HEK293 (cell line): Measurements from ENCODE around the gene MAGI1.

Experiments used
- AEBP2 ChIP-seq: fragments of 450-650 bp; formaldehyde crosslinking; IDR thresholded peaks from 2 replicates; pipeline ENCODE4 v1.5.1; 2016; ENCODE audit warnings: missing biosample characterization, missing genetic modification characterization, borderline replicate concordance
- GLI2 ChIP-seq: fragments of 450-650 bp; formaldehyde crosslinking; IDR thresholded peaks from 2 replicates; pipeline ENCODE4; 2017; ENCODE audit warnings: missing biosample characterization, missing genetic modification characterization, low read depth, borderline replicate concordance
- GLIS1 ChIP-seq: fragments of 450-650 bp; formaldehyde crosslinking; IDR thresholded peaks from 2 replicates; pipeline ENCODE4 v1.5.1; 2016; ENCODE audit warnings: missing biosample characterization, missing genetic modification characterization
- HOXA7 ChIP-seq: sonication (generic); formaldehyde crosslinking; IDR thresholded peaks from 2 replicates; pipeline ENCODE4 v1.8.1; 2022; ENCODE audit warnings: missing genetic modification reagents, borderline replicate concordance
- INSM2 ChIP-seq: fragments of 450-650 bp; formaldehyde crosslinking; IDR thresholded peaks from 2 replicates; pipeline ENCODE4 v1.5.1; 2016; ENCODE audit warnings: missing biosample characterization, missing genetic modification characterization
- KLF7 ChIP-seq: fragments of 450-650 bp; formaldehyde crosslinking; IDR thresholded peaks from 2 replicates; pipeline ENCODE4 v1.5.1; 2016; ENCODE audit warnings: missing biosample characterization, missing genetic modification characterization, borderline replicate concordance
- KLF9 ChIP-seq: fragments of 450-650 bp; formaldehyde crosslinking; IDR thresholded peaks from 2 replicates; pipeline ENCODE4 v1.5.1; 2016; ENCODE audit warnings: missing biosample characterization, missing genetic modification characterization, low read depth
- MEIS1 ChIP-seq: sonication (generic); formaldehyde crosslinking; IDR thresholded peaks from 2 replicates; pipeline ENCODE4 v1.8.1; 2022; ENCODE audit warnings: missing genetic modification reagents, mild to moderate bottlenecking, borderline replicate concordance
- OSR2 ChIP-seq: fragments of 450-650 bp; formaldehyde crosslinking; IDR thresholded peaks from 2 replicates; pipeline ENCODE4 v1.5.1; 2016; ENCODE audit warnings: missing biosample characterization, missing genetic modification characterization
- OVOL3 ChIP-seq: fragments of 450-650 bp; formaldehyde crosslinking; IDR thresholded peaks from 2 replicates; pipeline ENCODE4 v1.5.1; 2016; ENCODE audit warnings: missing biosample characterization, missing genetic modification characterization
- SCRT2 ChIP-seq: fragments of 450-650 bp; formaldehyde crosslinking; IDR thresholded peaks from 2 replicates; pipeline ENCODE4 v1.5.1; 2016; ENCODE audit warnings: missing biosample characterization, missing genetic modification characterization
- SP7 ChIP-seq: fragments of 450-650 bp; formaldehyde crosslinking; IDR thresholded peaks from 2 replicates; pipeline ENCODE4 v1.5.1; 2016; ENCODE audit warnings: missing biosample characterization, missing genetic modification characterization
- TCF7L2 ChIP-seq: IDR thresholded peaks from 2 replicates; pipeline ENCODE4 v1.6.1; 2011; ENCODE audit warnings: low read depth, mild to moderate bottlenecking, inconsistent platforms, low read length, moderate library complexity, borderline replicate concordance
- ZBTB6 ChIP-seq: fragments of 450-650 bp; formaldehyde crosslinking; IDR thresholded peaks from 2 replicates; pipeline ENCODE4 v1.5.1; 2017; ENCODE audit warnings: missing biosample characterization, missing genetic modification characterization
- ZNF10 ChIP-seq: fragments of 450-650 bp; formaldehyde crosslinking; IDR thresholded peaks from 2 replicates; pipeline ENCODE4 v1.5.1; 2017; ENCODE audit warnings: missing biosample characterization, missing genetic modification characterization
- ZNF132 ChIP-seq: fragments of 450-650 bp; formaldehyde crosslinking; IDR thresholded peaks from 2 replicates; pipeline ENCODE4 v1.5.1; 2017; ENCODE audit warnings: missing biosample characterization, missing genetic modification characterization, borderline replicate concordance
- ZNF133 ChIP-seq: fragments of 450-650 bp; formaldehyde crosslinking; IDR thresholded peaks from 2 replicates; pipeline ENCODE4 v1.5.1; 2016; ENCODE audit warnings: missing biosample characterization, missing genetic modification characterization
- ZNF148 ChIP-seq: fragments of 450-650 bp; formaldehyde crosslinking; IDR thresholded peaks from 2 replicates; pipeline ENCODE4 v1.5.0; 2017; ENCODE audit warnings: missing biosample characterization, missing genetic modification characterization, borderline replicate concordance
- ZNF16 ChIP-seq: fragments of 450-650 bp; formaldehyde crosslinking; IDR thresholded peaks from 2 replicates; pipeline ENCODE4 v1.5.1; 2016; ENCODE audit warnings: low read depth, missing biosample characterization, missing genetic modification characterization
- ZNF26 ChIP-seq: fragments of 450-650 bp; formaldehyde crosslinking; IDR thresholded peaks from 2 replicates; pipeline ENCODE4 v1.5.1; 2016; ENCODE audit warnings: missing biosample characterization, missing genetic modification characterization
- ZNF280C ChIP-seq: fragments of 450-650 bp; formaldehyde crosslinking; IDR thresholded peaks from 2 replicates; pipeline ENCODE4 v1.5.1; 2016; ENCODE audit warnings: missing biosample characterization, missing genetic modification characterization
- ZNF354C ChIP-seq: fragments of 450-650 bp; formaldehyde crosslinking; IDR thresholded peaks from 2 replicates; pipeline ENCODE4 v1.5.1; 2016; ENCODE audit warnings: missing biosample characterization, missing genetic modification characterization, low read depth, borderline replicate concordance
- ZNF37A ChIP-seq: fragments of 450-650 bp; IDR thresholded peaks from 2 replicates; pipeline ENCODE4 v1.5.1; 2018; ENCODE audit warnings: missing biosample characterization, missing genetic modification characterization
- ZNF394 ChIP-seq: fragments of 450-650 bp; formaldehyde crosslinking; IDR thresholded peaks from 2 replicates; pipeline ENCODE4 v1.5.1; 2016; ENCODE audit warnings: missing biosample characterization, missing genetic modification characterization, mild to moderate bottlenecking, moderate library complexity, borderline replicate concordance
- ZNF416 ChIP-seq: fragments of 450-650 bp; formaldehyde crosslinking; IDR thresholded peaks from 2 replicates; pipeline ENCODE4 v1.5.1; 2016; ENCODE audit warnings: missing biosample characterization, missing genetic modification characterization
- ZNF555 ChIP-seq: fragments of 450-650 bp; formaldehyde crosslinking; conservative IDR thresholded peaks from 2 replicates; pipeline ENCODE4 v1.5.1; 2017; ENCODE audit warnings: missing biosample characterization, mild to moderate bottlenecking, missing genetic modification characterization, inconsistent platforms
- ZNF670 ChIP-seq: fragments of 450-650 bp; formaldehyde crosslinking; IDR thresholded peaks from 2 replicates; pipeline ENCODE4 v1.5.1; 2016; ENCODE audit warnings: missing biosample characterization, missing genetic modification characterization, low read depth
- ZNF677 ChIP-seq: fragments of 450-650 bp; IDR thresholded peaks from 2 replicates; pipeline ENCODE4 v1.5.0; 2018; ENCODE audit warnings: missing biosample characterization, mild to moderate bottlenecking, missing genetic modification characterization, moderate library complexity
- ZSCAN16 ChIP-seq: fragments of 450-650 bp; formaldehyde crosslinking; IDR thresholded peaks from 2 replicates; pipeline ENCODE4 v1.5.1; 2016; ENCODE audit warnings: missing biosample characterization, missing genetic modification characterization

Gene MAGI1

GRCh38 chr3:66038726-66039589, at the start of gene MAGI1 (continued):
- peak; percentile 99 for TF ChIP-seq SCRT2 (tag by site-specific recombination)
- TF ChIP-seq INSM2 = no peak
- no peak for TF ChIP-seq ZNF16 (tag by site-specific recombination)
- 0 out of 2 replicates have a peak, but pooled peaks have one; percentile 42 for TF ChIP-seq KLF9 (tag by site-specific recombination)
- TF ChIP-seq ZNF10 (tag by site-specific recombination) = no peak
- no peak for TF ChIP-seq ZNF148
- TF ChIP-seq HOXA7 (CRISPR knock-in tag) = no peak
- no peak for TF ChIP-seq TCF7L2
- TF ChIP-seq ZNF280C (tag by site-specific recombination) = no peak
- TF ChIP-seq ZBTB6 (tag by site-specific recombination) = 0 out of 2 replicates have a peak, but pooled peaks have one; percentile 16
- no peak for TF ChIP-seq MEIS1 (CRISPR knock-in tag)
- no peak for TF ChIP-seq OSR2
- 0 out of 2 replicates have a peak, but pooled peaks have one; percentile 7 for TF ChIP-seq GLIS1 (tag by site-specific recombination)
- no peak for TF ChIP-seq ZNF394 (tag by site-specific recombination)
- TF ChIP-seq ZNF26 = no peak
- TF ChIP-seq ZNF133 (tag by site-specific recombination) = no peak
- TF ChIP-seq ZNF354C = no peak
- TF ChIP-seq AEBP2 (tag by site-specific recombination) = no peak
- no peak for TF ChIP-seq ZNF670 (tag by site-specific recombination)
- no peak for TF ChIP-seq ZNF677
- TF ChIP-seq ZNF555 (tag by site-specific recombination) = no peak
- no peak for TF ChIP-seq OVOL3 (tag by site-specific recombination)
- no peak for TF ChIP-seq KLF7 (tag by site-specific recombination)
- TF ChIP-seq ZSCAN16 = no peak
- no peak for TF ChIP-seq ZNF37A (tag by site-specific recombination)
- TF ChIP-seq GLI2 (tag by site-specific recombination) = no peak
- TF ChIP-seq ZNF132 = no peak
- peak; percentile 45 for TF ChIP-seq SP7 (tag by site-specific recombination)
- TF ChIP-seq ZNF416 = no peak
